ENCODE data around the gene TRIM41.

TRIM41 gene

GRCh38 chr5:181198905-181199519, 24.1 kb upstream of the TRIM41 start:
- no peak overlapping the region for H3K4me3 ChIP-seq (ENCODE audit: insufficient read depth, low read length, poor library complexity, severe bottlenecking)
- H3K27ac ChIP-seq (ENCODE audit: low read depth, low read length), result no peak overlapping the region
- no peak overlapping the region for H3K9ac ChIP-seq (ENCODE audit: low read length)
- no peaks in the 10 kb centered on the region for H4K20me1 ChIP-seq (ENCODE audit: low read depth, low read length)
- H3K9me3 ChIP-seq (ENCODE audit: insufficient read depth, low read length), result no peaks in the 10 kb centered on the region
- H3K79me2 ChIP-seq (ENCODE audit: insufficient read depth, low read length), result no peaks in the 10 kb centered on the region
- H3K9me2 ChIP-seq (replicated peaks; ENCODE audit: insufficient read depth, low read length), result no peaks in the 10 kb centered on the region
- no peaks in the 10 kb centered on the region for H3K36me3 ChIP-seq (ENCODE audit: low read length)
- no peak overlapping the region for H2AFZ ChIP-seq (ENCODE audit: low read depth, low read length, severe bottlenecking)
- no peak for TF ChIP-seq CTCF (IDR thresholded peaks at IDR 0.05; ENCODE audit: insufficient read depth, low read length, poor library complexity, severe bottlenecking)
- no peak for TF ChIP-seq EZH2phosphoT487 (conservative IDR thresholded peaks at IDR 0.05; ENCODE audit: low read length)
- no peak overlapping the region for H3K4me2 ChIP-seq (ENCODE audit: low read depth, low read length, poor library complexity, severe bottlenecking)
- no peaks in the 10 kb centered on the region for H3F3A ChIP-seq (ENCODE audit: insufficient read depth)
- H3K27me3 ChIP-seq (ENCODE audit: low read length), result no peaks in the 10 kb centered on the region

GRCh38 chr5:181199881-181200638, 23.0 kb upstream of the TRIM41 start:
- TF ChIP-seq CTCF (IDR thresholded peaks at IDR 0.05; ENCODE audit: insufficient read depth, low read length, poor library complexity, severe bottlenecking) (no peak), EZH2phosphoT487 (conservative IDR thresholded peaks at IDR 0.05; ENCODE audit: low read length) (no peak)
- H3K4me2 ChIP-seq (ENCODE audit: low read depth, low read length, poor library complexity, severe bottlenecking), result no peak overlapping the region
- no peak overlapping the region for H3K27ac ChIP-seq (ENCODE audit: low read depth, low read length)
- no peaks in the 10 kb centered on the region for H3F3A ChIP-seq (ENCODE audit: insufficient read depth)
- H4K20me1 ChIP-seq (ENCODE audit: low read depth, low read length), result no peaks in the 10 kb centered on the region
- no peaks in the 10 kb centered on the region for H3K79me2 ChIP-seq (ENCODE audit: insufficient read depth, low read length)
- no peaks in the 10 kb centered on the region for H3K27me3 ChIP-seq (ENCODE audit: low read length)
- no peak overlapping the region for H2AFZ ChIP-seq (ENCODE audit: low read depth, low read length, severe bottlenecking)
- no peak overlapping the region for H3K4me3 ChIP-seq (ENCODE audit: insufficient read depth, low read length, poor library complexity, severe bottlenecking)
- H3K36me3 ChIP-seq (ENCODE audit: low read length), result no peaks in the 10 kb centered on the region
- no peaks in the 10 kb centered on the region for H3K9me2 ChIP-seq (replicated peaks; ENCODE audit: insufficient read depth, low read length)
- no peak overlapping the region for H3K9ac ChIP-seq (ENCODE audit: low read length)
- no peaks in the 10 kb centered on the region for H3K9me3 ChIP-seq (ENCODE audit: insufficient read depth, low read length)

- Histone ChIP-seq H3K9me3 (ENCODE audit: insufficient read depth, low read length) (no peaks in the 10 kb centered on the region), H3K9ac (ENCODE audit: low read length) (no peak overlapping the region), H3K4me2 (ENCODE audit: low read depth, low read length, poor library complexity, severe bottlenecking) (no peak overlapping the region), H4K20me1 (ENCODE audit: low read depth, low read length) (no peaks in the 10 kb centered on the region), H3K27me3 (ENCODE audit: low read length) (no peaks in the 10 kb centered on the region), H3K36me3 (ENCODE audit: low read length) (no peaks in the 10 kb centered on the region), H3F3A (ENCODE audit: insufficient read depth) (no peaks in the 10 kb centered on the region), H3K79me2 (ENCODE audit: insufficient read depth, low read length) (no peaks in the 10 kb centered on the region), H3K27ac (ENCODE audit: low read depth, low read length) (no peak overlapping the region), H3K4me3 (ENCODE audit: insufficient read depth, low read length, poor library complexity, severe bottlenecking) (no peak overlapping the region), H2AFZ (ENCODE audit: low read depth, low read length, severe bottlenecking) (no peak overlapping the region), H3K9me2 (replicated peaks; ENCODE audit: insufficient read depth, low read length) (no peaks in the 10 kb centered on the region)
- no peak for TF ChIP-seq EZH2phosphoT487 (conservative IDR thresholded peaks at IDR 0.05; ENCODE audit: low read length)
- no peak for TF ChIP-seq CTCF (IDR thresholded peaks at IDR 0.05; ENCODE audit: insufficient read depth, low read length, poor library complexity, severe bottlenecking)
These were observed 22.3 kb upstream of the TRIM41 start for GRCh38 chr5:181200816-181201215.

Data from SU-DHL-6 (cell line).